HUES64 (cell line): ENCODE data around the gene F12.

Experiments used
- H3K27ac ChIP-seq: 2 replicates; pipeline ENCODE4 v1.7.0; 2013; ENCODE audit warnings: low read depth, low read length, inconsistent platforms
- H3K27me3 ChIP-seq: 2 replicates; pipeline ENCODE4 v1.6.1; 2013; ENCODE audit warnings: mild to moderate bottlenecking, low read length; ENCODE audit not compliant: insufficient read depth
- H3K36me3 ChIP-seq: 2 replicates; pipeline ENCODE4 v1.6.1; 2013; ENCODE audit warnings: mild to moderate bottlenecking, low read length; ENCODE audit not compliant: insufficient read depth
- H3K4me1 ChIP-seq: 2 replicates; pipeline ENCODE4 v1.6.1; 2013; ENCODE audit warnings: mild to moderate bottlenecking, low read length, moderate library complexity; ENCODE audit not compliant: insufficient read depth
- H3K4me3 ChIP-seq: 2 replicates; pipeline ENCODE4 v1.5.1; 2013; ENCODE audit warnings: mild to moderate bottlenecking, low read length, moderate library complexity
- H3K9ac ChIP-seq: 2 replicates; pipeline ENCODE4 v1.6.1; 2013; ENCODE audit warnings: mild to moderate bottlenecking, low read depth, low read length
- H3K9me3 ChIP-seq: 2 replicates; pipeline ENCODE4 v1.6.1; 2013; ENCODE audit warnings: low read depth, low read length; ENCODE audit not compliant: insufficient read depth
- WGBS: fragments of 150-250, 120-280 bp; methylation state at CpG from one replicate; pipeline ENCODE4 v1.1.7; 2013; ENCODE audit warnings: missing lambda C conversion rate; 5-methylcytosine and 5-hydroxymethylcytosine counted together

The F12 gene

DNA sequence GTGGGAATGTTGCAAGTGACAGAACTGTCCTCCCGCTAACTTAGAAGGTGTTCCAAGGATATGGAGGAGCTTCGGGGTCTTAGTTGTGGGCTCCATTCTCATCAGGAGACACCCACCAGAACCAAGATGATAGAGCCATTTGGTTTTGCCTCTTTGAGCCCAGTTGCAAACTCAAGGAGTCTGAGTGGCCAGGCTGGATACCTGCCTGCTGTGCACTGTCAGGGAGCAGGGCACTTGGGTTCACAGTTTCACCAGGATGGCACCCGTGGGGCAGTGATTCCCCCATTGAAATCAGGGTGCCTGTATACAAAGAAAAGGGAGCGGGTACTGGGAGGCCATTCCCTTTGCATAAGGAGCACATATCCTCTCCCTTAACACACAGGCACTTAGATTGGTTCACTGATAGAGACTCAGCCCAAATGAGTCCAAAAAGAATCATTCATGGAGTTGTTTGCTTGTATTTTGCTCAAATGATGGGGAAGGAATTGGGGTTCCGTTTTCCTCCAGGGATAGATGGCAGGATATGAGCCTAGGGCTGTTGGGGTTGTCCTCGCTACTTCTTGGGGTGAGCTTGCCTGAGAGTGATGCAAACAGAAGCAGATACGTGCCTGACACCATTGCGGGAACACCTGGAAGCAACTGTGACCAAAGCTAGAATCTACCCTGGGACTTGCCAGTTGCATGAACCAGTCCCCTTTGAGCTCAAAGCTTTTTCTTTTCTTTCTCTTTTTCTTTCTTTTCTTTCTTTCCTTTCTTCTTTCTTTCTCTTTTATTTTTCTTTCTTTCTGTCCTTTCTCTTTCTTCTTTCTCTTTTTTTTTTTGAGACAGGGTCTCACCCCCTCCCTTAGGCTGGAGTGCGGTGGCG lies 35.9 kb upstream of the F12 start:
- H3K4me3 ChIP-seq, result no peak overlapping the region
- no peaks in the 10 kb centered on the region for H3K36me3 ChIP-seq
- H3K9ac ChIP-seq, result no peak overlapping the region
- H3K9me3 ChIP-seq, result no peaks in the 10 kb centered on the region
- peaks cover 5% of the 10 kb centered on the region for H3K27me3 ChIP-seq
- WGBS, result 84% methylated on average over 10 of the region's 10 CpGs
- H3K4me1 ChIP-seq, result peaks cover 12% of the 10 kb centered on the region
- no peak overlapping the region for H3K27ac ChIP-seq

- no peaks in the 10 kb centered on the region for H3K9me3 ChIP-seq
- peaks cover 12% of the 10 kb centered on the region for H3K4me1 ChIP-seq
- WGBS, result 85% methylated on average over 7 of the region's 7 CpGs
- no peak overlapping the region for H3K27ac ChIP-seq
- no peaks in the 10 kb centered on the region for H3K36me3 ChIP-seq
- H3K27me3 ChIP-seq, result peaks cover 5% of the 10 kb centered on the region
- no peak overlapping the region for H3K4me3 ChIP-seq
- H3K9ac ChIP-seq, result no peak overlapping the region
Observed at GRCh38 chr5:177444106-177445051, 35.0 kb upstream of the F12 start.

DNA sequence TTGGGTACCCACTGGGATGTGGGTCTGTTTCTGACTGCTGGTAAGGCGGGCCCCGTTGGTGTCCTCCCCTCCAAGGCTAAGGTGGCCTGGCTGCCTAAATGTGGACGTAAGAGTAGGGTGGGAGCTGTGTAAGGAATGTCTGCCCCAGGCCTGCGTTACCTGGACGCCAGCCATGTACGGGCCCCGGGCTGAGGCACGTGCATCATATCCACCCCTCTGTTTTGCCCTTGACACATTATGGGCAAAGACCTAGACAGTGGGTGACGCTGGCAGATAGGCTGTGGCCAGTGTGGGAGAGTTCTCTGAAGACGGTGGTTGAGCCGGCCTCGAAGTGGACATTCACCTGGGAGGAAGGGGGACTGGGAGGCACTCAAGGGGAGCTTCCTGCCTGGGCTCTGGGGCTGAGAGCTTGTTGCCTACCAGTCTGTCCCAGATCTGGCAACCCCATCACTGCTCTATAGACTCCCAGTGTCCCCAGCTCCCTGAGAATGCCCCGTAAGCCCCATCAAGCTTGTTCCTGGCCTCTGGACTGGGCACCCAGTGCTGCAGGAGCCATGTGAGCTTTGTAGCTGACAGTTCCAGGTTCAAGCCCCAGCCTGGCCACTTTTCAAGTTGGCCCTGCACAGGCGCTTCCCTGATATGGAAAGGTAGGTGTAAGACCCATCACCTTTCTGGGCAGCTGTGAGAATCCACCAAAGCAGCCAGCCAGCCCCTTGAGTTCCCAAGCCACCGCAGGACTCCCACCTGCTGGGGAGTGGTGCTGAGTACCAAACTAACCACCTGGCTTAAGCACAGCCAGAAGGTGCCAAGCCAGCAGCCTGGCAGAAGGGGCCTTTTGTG lies 34.0 kb upstream of the F12 start:
- no peaks in the 10 kb centered on the region for H3K9me3 ChIP-seq
- H3K9ac ChIP-seq, result no peak overlapping the region
- H3K27me3 ChIP-seq, result peaks cover 5% of the 10 kb centered on the region
- H3K36me3 ChIP-seq, result peaks cover 6% of the 10 kb centered on the region; the same call in 1 of the 2 replicates
- no peak overlapping the region for H3K27ac ChIP-seq
- 91% methylated on average over 15 of the region's 15 CpGs for WGBS
- peaks cover 12% of the 10 kb centered on the region for H3K4me1 ChIP-seq
- H3K4me3 ChIP-seq, result no peak overlapping the region

DNA sequence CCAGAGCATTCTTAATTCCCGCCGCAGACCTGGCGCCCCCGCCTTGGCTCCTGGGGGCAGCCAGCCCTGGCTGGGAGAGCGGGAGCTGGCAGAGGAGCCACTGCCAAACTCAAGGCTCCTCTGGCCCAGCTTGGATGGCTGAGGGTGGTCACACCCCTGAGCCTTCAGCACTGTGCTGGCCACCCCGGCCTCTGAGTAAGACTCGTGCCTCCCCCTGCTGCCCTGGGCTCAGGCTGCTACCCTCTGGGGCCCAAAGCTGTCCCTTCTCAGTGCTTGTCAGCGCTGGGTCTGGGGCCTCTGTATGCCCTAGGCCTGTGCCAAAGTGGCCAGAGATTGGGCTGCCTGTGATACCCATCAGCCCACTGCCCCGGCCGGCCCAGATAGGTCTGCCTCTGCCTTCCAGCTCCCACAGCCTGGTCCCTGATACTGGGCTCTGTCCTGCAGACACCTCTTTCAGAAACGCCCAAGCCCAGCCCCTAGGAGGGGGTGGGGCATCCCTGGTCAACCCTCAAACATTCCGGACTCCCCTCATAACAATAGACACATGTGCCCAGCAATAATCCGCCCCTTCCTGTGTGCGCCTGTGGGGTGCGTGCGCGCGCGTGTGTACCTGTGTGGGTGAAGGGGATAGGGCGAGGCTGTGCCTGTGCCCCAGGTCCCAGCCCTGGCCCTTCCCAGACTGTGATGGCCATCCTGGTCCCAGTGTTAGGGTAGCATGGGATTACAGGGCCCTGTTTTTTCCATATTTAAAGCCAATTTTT lies 32.9 kb upstream of the F12 start:
- Histone ChIP-seq H3K9ac (no peak overlapping the region), H3K27ac (no peak overlapping the region), H3K4me1 (peaks cover 4% of the 10 kb centered on the region; the same call in 1 of the 2 replicates), H3K4me3 (no peak overlapping the region), H3K27me3 (peaks cover 5% of the 10 kb centered on the region), H3K36me3 (peaks cover 15% of the 10 kb centered on the region), H3K9me3 (no peaks in the 10 kb centered on the region)
- WGBS, result 94% methylated on average over 20 of the region's 20 CpGs

GRCh38 chr5:177440990-177441780 lies 31.8 kb upstream of the F12 start:
- peaks cover 4% of the 10 kb centered on the region; the same call in 1 of the 2 replicates for H3K4me1 ChIP-seq
- peaks cover 5% of the 10 kb centered on the region for H3K27me3 ChIP-seq
- 94% methylated on average over 26 of the region's 26 CpGs for WGBS
- peaks cover 20% of the 10 kb centered on the region for H3K36me3 ChIP-seq
- H3K27ac ChIP-seq, result no peak overlapping the region
- no peak overlapping the region for H3K9ac ChIP-seq
- no peak overlapping the region for H3K4me3 ChIP-seq
- H3K9me3 ChIP-seq, result no peaks in the 10 kb centered on the region

DNA sequence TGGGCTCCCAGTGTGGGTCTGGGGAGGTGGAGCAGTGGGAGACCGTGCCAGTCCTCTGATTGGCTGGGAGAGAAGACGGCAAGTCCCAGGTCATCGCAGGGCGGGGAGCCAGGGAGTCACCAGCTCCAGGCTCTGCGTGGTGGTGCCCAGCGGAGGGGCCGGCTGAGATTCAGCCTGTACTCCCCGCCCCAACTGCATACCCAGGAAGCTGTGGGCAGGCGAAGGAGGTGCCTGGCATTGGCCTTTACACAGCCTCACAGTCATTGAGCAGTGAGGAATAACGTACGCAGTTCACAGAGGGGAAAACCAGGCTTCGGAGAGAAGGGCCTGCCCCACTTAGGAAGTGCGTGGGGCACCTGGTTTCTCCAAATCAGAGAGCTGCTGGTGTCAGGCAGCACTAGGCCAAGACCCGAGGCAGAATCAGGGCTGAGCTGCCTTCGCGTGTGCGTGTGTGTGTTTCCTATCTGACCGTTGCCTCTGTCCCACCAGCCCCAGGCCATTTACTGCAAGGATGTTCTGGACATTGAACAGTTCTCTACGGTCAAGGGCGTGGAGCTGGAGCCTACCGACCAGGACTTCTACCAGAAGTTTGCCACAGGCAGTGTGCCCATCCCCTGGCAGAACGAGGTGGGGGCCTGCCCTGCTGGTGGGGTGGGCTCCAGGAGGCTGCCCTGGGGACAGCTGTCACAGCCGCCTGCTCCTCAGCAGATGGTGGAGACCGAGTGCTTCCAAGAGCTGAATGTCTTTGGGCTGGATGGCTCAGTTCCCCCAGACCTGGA lies 31.0 kb upstream of the F12 start:
- H3K27me3 ChIP-seq, result peaks cover 4% of the 10 kb centered on the region
- H3K36me3 ChIP-seq, result peaks cover 23% of the 10 kb centered on the region
- WGBS, result 85% methylated on average over 24 of the region's 24 CpGs
- no peak overlapping the region for H3K27ac ChIP-seq
- H3K9me3 ChIP-seq, result no peaks in the 10 kb centered on the region
- peaks cover 3% of the 10 kb centered on the region; the same call in 1 of the 2 replicates for H3K4me1 ChIP-seq
- no peak overlapping the region for H3K9ac ChIP-seq
- no peak overlapping the region for H3K4me3 ChIP-seq

- Histone ChIP-seq H3K4me1 (no peaks in the 10 kb centered on the region; the same call in 1 of the 2 replicates), H3K9ac (no peak overlapping the region), H3K27ac (no peak overlapping the region), H3K27me3 (no peaks in the 10 kb centered on the region), H3K36me3 (peaks cover 30% of the 10 kb centered on the region), H3K9me3 (no peaks in the 10 kb centered on the region), H3K4me3 (no peak overlapping the region)
- WGBS, result 92% methylated on average over 4 of the region's 4 CpGs
Observed at GRCh38 chr5:177439518-177440053, 30.2 kb upstream of the F12 start.

GRCh38 chr5:177438468-177438867 lies 29.1 kb upstream of the F12 start:
- H3K9me3 ChIP-seq, result no peaks in the 10 kb centered on the region
- no peaks in the 10 kb centered on the region; the same call in 1 of the 2 replicates for H3K4me1 ChIP-seq
- WGBS, result 98% methylated on average over 10 of the region's 10 CpGs
- H3K27ac ChIP-seq, result no peak overlapping the region
- H3K4me3 ChIP-seq, result no peak overlapping the region
- peaks cover 41% of the 10 kb centered on the region for H3K36me3 ChIP-seq
- no peak overlapping the region for H3K9ac ChIP-seq
- H3K27me3 ChIP-seq, result no peaks in the 10 kb centered on the region

DNA sequence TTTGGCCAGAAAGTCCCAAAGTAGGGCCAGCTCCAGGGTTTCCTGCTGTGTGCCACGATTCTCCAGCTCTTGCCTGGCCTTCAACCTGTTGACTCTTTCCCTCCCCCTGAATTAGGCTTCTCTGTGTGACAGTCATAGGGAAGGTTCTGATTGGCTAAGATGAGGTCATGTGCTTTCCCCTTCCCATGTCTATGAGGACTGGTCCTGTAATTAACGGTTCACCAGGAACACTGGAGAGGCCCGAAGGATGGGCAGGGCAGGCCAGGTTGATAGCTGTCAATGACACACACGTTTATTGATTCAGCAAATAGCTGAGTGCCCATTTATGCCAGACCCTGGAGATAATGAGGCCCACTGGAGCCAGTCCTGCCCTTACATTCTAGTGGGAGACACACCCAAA lies 28.3 kb upstream of the F12 start:
- no peak overlapping the region for H3K4me3 ChIP-seq
- H3K27ac ChIP-seq, result no peak overlapping the region
- 78% methylated on average over 4 of the region's 4 CpGs for WGBS
- no peaks in the 10 kb centered on the region for H3K9me3 ChIP-seq
- H3K9ac ChIP-seq, result no peak overlapping the region
- H3K27me3 ChIP-seq, result no peaks in the 10 kb centered on the region
- peaks cover 49% of the 10 kb centered on the region for H3K36me3 ChIP-seq
- no peaks in the 10 kb centered on the region; the same call in 1 of the 2 replicates for H3K4me1 ChIP-seq
